IMR-90 (cell line): ENCODE results near the gene HDGF. TPM values are rescaled to one million over a fixed set of nuclear protein-coding genes. Genes with fewer than 3 reads are reported as not detected.

Experiments
- ATAC-seq: fragments of 200-7000 bp; cut with Tn5 transposase; 2 replicates; pipeline ENCODE4 v1.9.1; 2020; ENCODE audit warnings: low read depth, mild to moderate bottlenecking, moderate library complexity
- BruUV-seq: library from RNA; stranded (reverse); fragments of 400-500 nt; replicated peaks from 2 replicates; lab custom pipeline; 2021; lab: Mats Ljungman, UMichigan
- CTCF ChIA-PET: fragments of 300-600 bp; formaldehyde crosslinking; extraction: SDS; loops from one replicate; lab custom pipeline; 2021; ENCODE audit warnings: antibody characterized with exemption; lab: Yijun Ruan, JAX
- POLR2A ChIA-PET: fragments of 300-600 bp; sonication (Branson Sonifier 250); formaldehyde crosslinking; loops from one replicate; lab custom pipeline; 2022; ENCODE audit warnings: antibody characterized with exemption; ENCODE audit not compliant: unreplicated experiment; lab: Charles Lee
- DNase-seq: peaks from one replicate; pipeline ENCODE4 v3.0.0; 2013
- H2AFZ ChIP-seq: replicated peaks from 2 replicates; pipeline ENCODE3; 2013; ENCODE audit warnings: low read length, mild to moderate bottlenecking; ENCODE audit not compliant: poor library complexity
- H2AK5ac ChIP-seq: 2 replicates; pipeline ENCODE4 v1.6.1; 2013; ENCODE audit warnings: low read depth, low read length, inconsistent platforms
- H2AK9ac ChIP-seq: replicated peaks from 2 replicates; pipeline ENCODE3; 2013; ENCODE audit warnings: mild to moderate bottlenecking, low read depth, low read length, moderate library complexity; ENCODE audit not compliant: poor library complexity
- H2BK120ac ChIP-seq: 2 replicates; pipeline ENCODE4 v1.6.1; 2013; ENCODE audit warnings: low read depth, low read length, inconsistent platforms
- H2BK15ac ChIP-seq: 3 replicates; pipeline ENCODE4 v1.6.1; 2013; ENCODE audit warnings: low read depth, low read length, inconsistent platforms
- H2BK20ac ChIP-seq: 2 replicates; pipeline ENCODE4 v1.6.1; 2013; ENCODE audit warnings: low read depth, mild to moderate bottlenecking, inconsistent platforms, low read length, moderate library complexity
- H2BK5ac ChIP-seq: 2 replicates; pipeline ENCODE4 v1.6.1; 2013; ENCODE audit warnings: mild to moderate bottlenecking, low read depth, low read length, inconsistent platforms; ENCODE audit not compliant: poor library complexity, severe bottlenecking
- H3K14ac ChIP-seq: replicated peaks from 2 replicates; pipeline ENCODE4 v1.6.1; 2013; ENCODE audit warnings: low read depth, low read length, inconsistent platforms
- H3K18ac ChIP-seq: 2 replicates; pipeline ENCODE4 v1.6.1; 2013; ENCODE audit warnings: low read depth, low read length, control low read depth
- H3K23ac ChIP-seq: 2 replicates; pipeline ENCODE4 v1.6.1; 2013; ENCODE audit warnings: low read depth, low read length, inconsistent platforms
- H3K27ac ChIP-seq: 2 replicates; pipeline ENCODE4 v1.5.1; 2013; ENCODE audit warnings: mild to moderate bottlenecking, control low read depth, low read length; ENCODE audit not compliant: insufficient read depth
- H3K27me3 ChIP-seq: 2 replicates; pipeline ENCODE4 v1.6.1; 2013; ENCODE audit warnings: low read length; ENCODE audit not compliant: control insufficient read depth, insufficient read depth
- H3K36me3 ChIP-seq: 2 replicates; pipeline ENCODE4 v1.6.1; 2013; ENCODE audit warnings: low read length, mixed read lengths; ENCODE audit not compliant: control insufficient read depth, insufficient read depth
- H3K4ac ChIP-seq: 2 replicates; pipeline ENCODE4 v1.6.1; 2013; ENCODE audit warnings: low read depth, low read length, inconsistent platforms
- H3K4me1 ChIP-seq: 2 replicates; pipeline ENCODE4 v1.6.1; 2013; ENCODE audit warnings: low read length, mixed read lengths; ENCODE audit not compliant: control insufficient read depth, insufficient read depth
- H3K4me2 ChIP-seq: 2 replicates; pipeline ENCODE4 v1.6.1; 2013; ENCODE audit warnings: low read depth, mild to moderate bottlenecking, control low read depth, low read length, moderate library complexity
- H3K4me3 ChIP-seq: 2 replicates; pipeline ENCODE4 v1.5.1; 2013; ENCODE audit warnings: low read depth, mild to moderate bottlenecking, control low read depth, low read length, moderate library complexity; ENCODE audit not compliant: insufficient read depth
- H3K56ac ChIP-seq: 2 replicates; pipeline ENCODE4 v1.6.1; 2013; ENCODE audit warnings: low read length, inconsistent platforms; ENCODE audit not compliant: insufficient read depth; ENCODE audit errors: extremely low read depth
- H3K79me1 ChIP-seq, 2 experiments: 2 replicates each; pipeline ENCODE4 v1.6.1; 2013; ENCODE audit warnings: low read length in 2 of 2, inconsistent platforms in 1 of 2, low read depth in 1 of 2
- H3K9ac ChIP-seq: 2 replicates; pipeline ENCODE4 v1.6.1; 2013; ENCODE audit warnings: low read depth, low read length, control low read depth
- H3K9me1 ChIP-seq: 2 replicates; pipeline ENCODE4 v1.6.1; 2013; ENCODE audit warnings: low read length, inconsistent platforms; ENCODE audit not compliant: insufficient read depth
- H3K9me3 ChIP-seq: 2 replicates; pipeline ENCODE4 v1.6.1; 2013; ENCODE audit warnings: low read length; ENCODE audit not compliant: control insufficient read depth, insufficient read depth
- H4K20me1 ChIP-seq: 2 replicates; pipeline ENCODE4 v1.6.1; 2013; ENCODE audit warnings: low read length, inconsistent platforms; ENCODE audit not compliant: insufficient read depth
- H4K5ac ChIP-seq: 2 replicates; pipeline ENCODE4 v1.6.1; 2013; ENCODE audit warnings: mild to moderate bottlenecking, low read depth, low read length, control low read depth
- H4K8ac ChIP-seq, 2 experiments: 2 replicates each; pipeline ENCODE4 v1.6.1; 2013; ENCODE audit warnings: low read depth in 2 of 2, low read length in 2 of 2, control low read depth in 1 of 2, inconsistent platforms in 1 of 2
- H4K91ac ChIP-seq: 2 replicates; pipeline ENCODE4 v1.6.1; 2013; ENCODE audit warnings: low read depth, low read length, inconsistent platforms; ENCODE audit not compliant: insufficient read depth
- CEBPB ChIP-seq: IDR thresholded peaks from 2 replicates; pipeline ENCODE4 v1.6.1; 2012; ENCODE audit warnings: low read depth, low read length, improper control_type of control experiment
- MAZ ChIP-seq: IDR thresholded peaks from 2 replicates; pipeline ENCODE4 v1.6.1; 2012; ENCODE audit warnings: low read depth, mild to moderate bottlenecking, low read length, improper control_type of control experiment, moderate library complexity, borderline replicate concordance
- NFE2L2 ChIP-seq: fragments of 150-350 bp; IDR thresholded peaks from 2 replicates; pipeline ENCODE4 v1.6.1; 2016; ENCODE audit warnings: low read depth, mild to moderate bottlenecking, low read length
- POLR2A ChIP-seq: IDR thresholded peaks from 2 replicates; pipeline ENCODE4 v1.6.1; 2012; ENCODE audit warnings: mild to moderate bottlenecking, low read depth, low read length
- RAD21 ChIP-seq: IDR thresholded peaks from 2 replicates; pipeline ENCODE4 v1.6.1; 2012; ENCODE audit warnings: low read length, improper control_type of control experiment
- RCOR1 ChIP-seq: IDR thresholded peaks from 2 replicates; pipeline ENCODE4 v1.6.1; 2012; ENCODE audit warnings: mild to moderate bottlenecking, low read length, improper control_type of control experiment; ENCODE audit not compliant: insufficient replicate concordance
- WGBS, 2 experiments: methylation state at CpG; one replicate each; pipeline versions ENCODE4 v1.1.5 to v1.1.7; 2013; ENCODE audit warnings: missing lambda C conversion rate in 2 of 2; ENCODE audit not compliant: insufficient read length in 1 of 2; ENCODE audit errors: extremely low coverage in 2 of 2; 5-methylcytosine and 5-hydroxymethylcytosine counted together
- dilution Hi-C: fragments of 300-500 bp; cut with HindIII; formaldehyde crosslinking; loops from one replicate; pipeline ENCODE4 v1.14.3; 2018; ENCODE audit warnings: low sequenced_read_pairs; ENCODE audit not compliant: unreplicated experiment
- in situ Hi-C: fragments of 300-500 bp; cut with MboI; formaldehyde crosslinking; loops from 3 replicates; pipeline ENCODE4 v1.14.3; 2019; ENCODE audit warnings: low sequenced_read_pairs, inconsistent platforms, mixed read lengths
- intact Hi-C: fragments of 100-400 bp; cut with micrococcal nuclease; formaldehyde crosslinking; loops from 2 replicates; pipeline ENCODE4 v1.10.0; 2022
- polyA plus RNA-seq, 3 experiments: library from polyadenylated mRNA; depleted of rRNA; stranded (reverse); fragments of >200 nt; gene quantifications; 2 replicates each; pipeline ENCODE4 v1.2.3, GENCODE V29; 2012; ENCODE audit warnings: low replicate concordance in 1 of 3
- total RNA-seq: library from RNA; depleted of rRNA; stranded (reverse); fragments of >200 nt; gene quantifications from 2 replicates; pipeline ENCODE4 v1.2.3, GENCODE V29; 2012
- TF ChIP-seq, protein P1 (sequence below): fragments of 150-350 bp; IDR thresholded peaks from 2 replicates; pipeline ENCODE4 v1.6.1; 2017; ENCODE audit warnings: mild to moderate bottlenecking, antibody characterized with exemption, low read length, low read depth
- TF ChIP-seq, protein P2 (sequence below): fragments of 150-350 bp; IDR thresholded peaks from 2 replicates; pipeline ENCODE4 v1.6.1; 2016; ENCODE audit warnings: low read depth, mild to moderate bottlenecking, low read length, moderate library complexity, borderline replicate concordance
- TF ChIP-seq, protein P3 (sequence below): conservative IDR thresholded peaks from 2 replicates; pipeline ENCODE4 v1.5.1; 2012; ENCODE audit warnings: mild to moderate bottlenecking, low read depth, low read length, improper control_type of control experiment

Gene HDGF
- total and polyA plus RNA-seq, 2 of the 4 experiments (the other 2 are of a cell fraction) = 94.6 to 123 TPM

DNA sequence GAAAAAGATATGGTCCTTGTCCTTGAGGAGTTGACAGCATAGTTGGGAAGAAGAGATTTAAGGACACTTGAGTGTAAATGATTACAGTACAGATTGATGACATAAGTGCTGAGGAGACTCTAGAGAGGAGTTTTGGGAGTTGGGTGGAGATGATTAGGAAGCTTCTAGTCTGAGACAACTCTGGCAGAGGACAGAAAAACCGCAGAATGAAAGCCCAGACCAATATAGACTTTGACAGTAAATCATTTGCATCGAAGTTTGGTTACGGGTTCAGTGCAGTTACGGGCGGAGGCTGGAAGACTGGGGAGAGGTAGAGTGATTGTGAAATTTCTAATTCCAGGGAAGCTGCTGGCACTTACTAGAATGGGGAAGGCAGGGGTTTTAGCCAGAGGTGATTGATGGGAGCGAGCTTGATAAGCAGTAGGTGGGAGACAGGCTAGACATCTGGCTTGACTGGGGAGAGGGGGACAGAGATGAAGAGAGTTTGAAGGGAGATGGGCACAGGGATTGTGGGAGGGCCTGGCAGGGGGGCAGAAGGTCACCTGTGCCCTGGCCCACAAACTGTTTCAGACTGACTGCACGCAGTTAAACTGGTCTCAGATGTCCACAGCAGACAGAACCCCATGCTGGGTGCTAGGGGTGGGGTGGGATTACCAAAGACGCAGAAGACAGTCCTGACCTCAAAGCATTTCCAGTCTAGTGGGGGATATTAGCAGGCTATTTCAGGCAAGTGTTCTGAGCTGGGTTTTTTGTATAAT is 45.0 kb upstream of the HDGF start:
- Histone ChIP-seq H3K14ac (no peak overlapping the region), H4K20me1 (peaks cover 36% of the 10 kb centered on the region), H3K4me3 (no peak overlapping the region), H3K4ac (no peak overlapping the region), H2BK120ac (no peak overlapping the region), H3K23ac (no peak overlapping the region), H3K27ac (no peak overlapping the region), H3K4me2 (no peak overlapping the region), H3K9me1 (no peaks in the 10 kb centered on the region), H3K9ac (no peak overlapping the region), H3K56ac (no peak overlapping the region), H3K27me3 (no peaks in the 10 kb centered on the region), H3K36me3 (peaks cover 59% of the 10 kb centered on the region), H3K9me3 (no peaks in the 10 kb centered on the region), H2BK20ac (no peak overlapping the region), H4K5ac (no peak overlapping the region), H4K8ac (no peak overlapping the region), H4K91ac (no peak overlapping the region), H2BK5ac (no peak overlapping the region), H2AFZ (no peak overlapping the region), H3K79me1 (peaks cover 0 to 16% of the 10 kb centered on the region in 2 experiments; a peak in 1 of 4 replicates), H3K4me1 (peaks cover 7% of the 10 kb centered on the region), H2BK15ac (no peak overlapping the region), H2AK9ac (no peak overlapping the region), H2AK5ac (no peak overlapping the region), H3K18ac (no peak overlapping the region)
- dilution Hi-C loops (no loop called here), in situ Hi-C loops (no loop called here), intact Hi-C loops (loop anchor here (1.0 to 5.0 kb wide), 4 partner anchors 64 to 126 kb away; partner anchors contain the start of genes LRRC71 and NTRK1)
- TF ChIP-seq RAD21 = no peak
- no peak for TF ChIP-seq MAZ
- TF ChIP-seq NFE2L2 = no peak
- no peak for TF ChIP-seq CEBPB
- TF ChIP-seq, protein P1, sequence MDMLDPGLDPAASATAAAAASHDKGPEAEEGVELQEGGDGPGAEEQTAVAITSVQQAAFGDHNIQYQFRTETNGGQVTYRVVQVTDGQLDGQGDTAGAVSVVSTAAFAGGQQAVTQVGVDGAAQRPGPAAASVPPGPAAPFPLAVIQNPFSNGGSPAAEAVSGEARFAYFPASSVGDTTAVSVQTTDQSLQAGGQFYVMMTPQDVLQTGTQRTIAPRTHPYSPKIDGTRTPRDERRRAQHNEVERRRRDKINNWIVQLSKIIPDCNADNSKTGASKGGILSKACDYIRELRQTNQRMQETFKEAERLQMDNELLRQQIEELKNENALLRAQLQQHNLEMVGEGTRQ = no peak
- no peak for TF ChIP-seq RCOR1
- TF ChIP-seq, protein P2, sequence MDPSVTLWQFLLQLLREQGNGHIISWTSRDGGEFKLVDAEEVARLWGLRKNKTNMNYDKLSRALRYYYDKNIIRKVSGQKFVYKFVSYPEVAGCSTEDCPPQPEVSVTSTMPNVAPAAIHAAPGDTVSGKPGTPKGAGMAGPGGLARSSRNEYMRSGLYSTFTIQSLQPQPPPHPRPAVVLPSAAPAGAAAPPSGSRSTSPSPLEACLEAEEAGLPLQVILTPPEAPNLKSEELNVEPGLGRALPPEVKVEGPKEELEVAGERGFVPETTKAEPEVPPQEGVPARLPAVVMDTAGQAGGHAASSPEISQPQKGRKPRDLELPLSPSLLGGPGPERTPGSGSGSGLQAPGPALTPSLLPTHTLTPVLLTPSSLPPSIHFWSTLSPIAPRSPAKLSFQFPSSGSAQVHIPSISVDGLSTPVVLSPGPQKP = no peak
- TF ChIP-seq, protein P3, sequence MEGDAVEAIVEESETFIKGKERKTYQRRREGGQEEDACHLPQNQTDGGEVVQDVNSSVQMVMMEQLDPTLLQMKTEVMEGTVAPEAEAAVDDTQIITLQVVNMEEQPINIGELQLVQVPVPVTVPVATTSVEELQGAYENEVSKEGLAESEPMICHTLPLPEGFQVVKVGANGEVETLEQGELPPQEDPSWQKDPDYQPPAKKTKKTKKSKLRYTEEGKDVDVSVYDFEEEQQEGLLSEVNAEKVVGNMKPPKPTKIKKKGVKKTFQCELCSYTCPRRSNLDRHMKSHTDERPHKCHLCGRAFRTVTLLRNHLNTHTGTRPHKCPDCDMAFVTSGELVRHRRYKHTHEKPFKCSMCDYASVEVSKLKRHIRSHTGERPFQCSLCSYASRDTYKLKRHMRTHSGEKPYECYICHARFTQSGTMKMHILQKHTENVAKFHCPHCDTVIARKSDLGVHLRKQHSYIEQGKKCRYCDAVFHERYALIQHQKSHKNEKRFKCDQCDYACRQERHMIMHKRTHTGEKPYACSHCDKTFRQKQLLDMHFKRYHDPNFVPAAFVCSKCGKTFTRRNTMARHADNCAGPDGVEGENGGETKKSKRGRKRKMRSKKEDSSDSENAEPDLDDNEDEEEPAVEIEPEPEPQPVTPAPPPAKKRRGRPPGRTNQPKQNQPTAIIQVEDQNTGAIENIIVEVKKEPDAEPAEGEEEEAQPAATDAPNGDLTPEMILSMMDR = no peak
- TF ChIP-seq POLR2A = no peak
- CTCF ChIA-PET = interaction anchor here (0.9 to 1.9 kb wide), 3 partner anchors 63 to 107 kb away, joined by 3 to 5 read pairs (median 5); no protein-coding TSS in a partner anchor
- ATAC-seq (no peak), DNase-seq (no peak)
- POLR2A ChIA-PET = no interaction called here
- BruUV-seq = no TSS peak
- 91% methylated on average over 5 of the region's 8 CpGs; no CpG with 5 or more reads in 1 of the 2 experiments for WGBS, 2 experiments
